PC-3 (cell line): ENCODE results near the gene LRRC47. TPM values are rescaled to one million over a fixed set of nuclear protein-coding genes. Genes with fewer than 3 reads are reported as not detected.

ENCODE experiments used
- ATAC-seq: fragments of 200-7000 bp; cut with Tn5 transposase; 2 replicates; pipeline ENCODE4 v1.9.1; 2020; ENCODE audit warnings: mild to moderate bottlenecking, moderate library complexity
- BruUV-seq: library from RNA; stranded (reverse); fragments of 400-500 nt; replicated peaks from 2 replicates; lab custom pipeline; 2021; lab: Mats Ljungman, UMichigan
- CTCF ChIA-PET: fragments of 300-600 bp; sonication (Branson Sonifier 250); formaldehyde crosslinking; loops from one replicate; lab custom pipeline; 2022; ENCODE audit warnings: antibody characterized with exemption; lab: Charles Lee
- POLR2A ChIA-PET: fragments of 300-600 bp; sonication (Branson Sonifier 250); formaldehyde crosslinking; loops from one replicate; lab custom pipeline; 2022; ENCODE audit warnings: antibody characterized with exemption; ENCODE audit not compliant: unreplicated experiment; lab: Charles Lee
- DNase-seq: peaks from one replicate; pipeline ENCODE4 v3.0.0-alpha.2; 2015
- H2AFZ ChIP-seq: fragments of 300-600 bp; sonication (generic); 2 replicates; pipeline ENCODE4 v1.6.0; 2016; ENCODE audit warnings: antibody characterized with exemption, low read length
- H3F3A ChIP-seq: fragments of 300-600 bp; sonication (generic); one replicate; pipeline ENCODE4 v1.6.0; 2017; ENCODE audit warnings: antibody characterized with exemption, low read length, control low read depth, mild to moderate bottlenecking; ENCODE audit not compliant: unreplicated experiment
- H3K27ac ChIP-seq: fragments of 300-600 bp; sonication (generic); 2 replicates; pipeline ENCODE4 v1.5.1; 2016; ENCODE audit warnings: mild to moderate bottlenecking, low read length
- H3K27me3 ChIP-seq: fragments of 300-600 bp; sonication (generic); 2 replicates; pipeline ENCODE4 v1.6.1; 2016; ENCODE audit warnings: low read length, mixed read lengths
- H3K36me3 ChIP-seq: fragments of 300-600 bp; sonication (generic); 2 replicates; pipeline ENCODE4 v1.6.1; 2016; ENCODE audit warnings: low read depth, mixed run types, low read length, mixed read lengths
- H3K4me1 ChIP-seq: fragments of 300-600 bp; sonication (generic); 2 replicates; pipeline ENCODE4 v1.5.1; 2016; ENCODE audit warnings: low read length; ENCODE audit not compliant: insufficient read depth
- H3K4me2 ChIP-seq: fragments of 300-600 bp; sonication (generic); 2 replicates; pipeline ENCODE4 v1.6.0; 2016; ENCODE audit warnings: low read length
- H3K4me3 ChIP-seq: fragments of 300-600 bp; sonication (generic); 2 replicates; pipeline ENCODE4 v1.5.1; 2016; ENCODE audit warnings: mild to moderate bottlenecking, low read length, mixed read lengths
- H3K79me2 ChIP-seq: fragments of 300-600 bp; sonication (generic); 2 replicates; pipeline ENCODE4 v1.6.1; 2017; ENCODE audit warnings: low read length, mixed read lengths
- H3K9ac ChIP-seq: fragments of 300-600 bp; sonication (generic); 2 replicates; pipeline ENCODE4 v1.6.0; 2016; ENCODE audit warnings: mild to moderate bottlenecking, low read length
- H3K9me2 ChIP-seq: fragments of 300-600 bp; sonication (generic); replicated peaks from 2 replicates; pipeline ENCODE4 v1.6.1; 2016; ENCODE audit warnings: mixed run types, low read length, mixed read lengths
- H3K9me3 ChIP-seq: fragments of 300-600 bp; sonication (generic); 2 replicates; pipeline ENCODE4 v1.6.1; 2016; ENCODE audit warnings: low read length, mixed read lengths
- H4K20me1 ChIP-seq: fragments of 300-600 bp; sonication (generic); 2 replicates; pipeline ENCODE4 v1.6.1; 2016; ENCODE audit warnings: low read length, mixed read lengths
- EZH2 ChIP-seq: fragments of 300-600 bp; sonication (generic); IDR thresholded peaks from one replicate; pipeline ENCODE4 v1.6.1; 2017; ENCODE audit warnings: antibody characterized with exemption, mild to moderate bottlenecking, low read length; ENCODE audit not compliant: unreplicated experiment
- EZH2phosphoT487 ChIP-seq: fragments of 300-600 bp; sonication (generic); IDR thresholded peaks from 2 replicates; pipeline ENCODE4 v1.6.1; 2018; ENCODE audit warnings: mild to moderate bottlenecking, antibody characterized with exemption, low read length, borderline replicate concordance
- intact Hi-C: fragments of 100-400 bp; cut with micrococcal nuclease; formaldehyde crosslinking; loops from 2 replicates; pipeline ENCODE4 v1.9.0; 2023
- total RNA-seq: library from RNA; depleted of rRNA; stranded (reverse); fragments of >200 nt; gene quantifications from 2 replicates; pipeline ENCODE4 v1.2.3, GENCODE V29; 2014
- TF ChIP-seq, protein P1 (sequence below): fragments of 300-600 bp; sonication (generic); conservative IDR thresholded peaks from 2 replicates; pipeline ENCODE4 v1.5.1; 2017; ENCODE audit warnings: antibody characterized with exemption, low read depth, mild to moderate bottlenecking, low read length

LRRC47 gene
- total RNA-seq, 1 experiment from 2014 or later, result 77.4 TPM

DNA sequence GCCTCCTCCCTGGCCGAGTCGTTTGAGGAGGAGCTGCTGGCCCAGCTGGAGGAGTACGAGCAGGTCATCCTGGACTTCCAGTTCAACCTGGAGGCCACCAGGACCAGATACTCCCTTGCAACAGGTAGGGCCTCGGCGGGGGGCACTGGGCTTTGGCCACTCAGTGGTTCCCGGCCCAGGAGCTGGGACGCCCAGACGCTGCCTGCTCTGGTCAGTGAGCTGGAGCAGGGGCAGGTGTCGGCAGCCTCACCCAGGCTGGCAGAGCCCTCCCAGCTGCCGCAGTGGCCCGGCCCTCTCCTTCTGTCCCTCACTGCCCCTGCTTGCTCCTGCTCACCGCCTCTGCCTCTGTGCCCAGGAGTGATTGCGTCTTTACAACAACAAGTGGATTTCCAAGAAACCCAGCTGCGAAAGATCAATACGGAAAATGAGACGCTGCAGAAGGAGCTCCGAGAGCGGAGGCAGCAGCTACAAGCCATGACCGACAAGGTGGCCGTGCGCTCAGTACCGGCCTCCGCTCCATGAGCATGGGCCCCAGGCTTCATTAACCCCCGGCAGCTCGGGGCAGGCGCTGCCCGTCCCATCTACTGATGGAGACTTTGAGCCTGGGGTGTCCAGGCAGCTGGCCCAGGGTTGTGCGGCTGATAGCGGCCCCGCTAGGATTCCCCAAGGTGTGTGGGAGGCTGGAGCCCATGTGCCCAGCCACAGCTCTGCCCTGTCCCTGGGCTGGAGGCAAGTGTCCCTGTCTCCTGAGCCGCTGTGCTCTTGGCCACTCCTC is 32.8 kb downstream of the LRRC47 start:
- TF ChIP-seq, protein P1, sequence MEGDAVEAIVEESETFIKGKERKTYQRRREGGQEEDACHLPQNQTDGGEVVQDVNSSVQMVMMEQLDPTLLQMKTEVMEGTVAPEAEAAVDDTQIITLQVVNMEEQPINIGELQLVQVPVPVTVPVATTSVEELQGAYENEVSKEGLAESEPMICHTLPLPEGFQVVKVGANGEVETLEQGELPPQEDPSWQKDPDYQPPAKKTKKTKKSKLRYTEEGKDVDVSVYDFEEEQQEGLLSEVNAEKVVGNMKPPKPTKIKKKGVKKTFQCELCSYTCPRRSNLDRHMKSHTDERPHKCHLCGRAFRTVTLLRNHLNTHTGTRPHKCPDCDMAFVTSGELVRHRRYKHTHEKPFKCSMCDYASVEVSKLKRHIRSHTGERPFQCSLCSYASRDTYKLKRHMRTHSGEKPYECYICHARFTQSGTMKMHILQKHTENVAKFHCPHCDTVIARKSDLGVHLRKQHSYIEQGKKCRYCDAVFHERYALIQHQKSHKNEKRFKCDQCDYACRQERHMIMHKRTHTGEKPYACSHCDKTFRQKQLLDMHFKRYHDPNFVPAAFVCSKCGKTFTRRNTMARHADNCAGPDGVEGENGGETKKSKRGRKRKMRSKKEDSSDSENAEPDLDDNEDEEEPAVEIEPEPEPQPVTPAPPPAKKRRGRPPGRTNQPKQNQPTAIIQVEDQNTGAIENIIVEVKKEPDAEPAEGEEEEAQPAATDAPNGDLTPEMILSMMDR, result no peak
- TF ChIP-seq EZH2phosphoT487, result no peak
- no peak for TF ChIP-seq EZH2
- DNase-seq, result no peak
- H2AFZ ChIP-seq, result no peak overlapping the region
- no peaks in the 10 kb centered on the region for H3F3A ChIP-seq
- BruUV-seq, result no TSS peak
- no peaks in the 10 kb centered on the region for H4K20me1 ChIP-seq
- no peak for ATAC-seq
- H3K27me3 ChIP-seq, result peaks cover 82% of the 10 kb centered on the region
- no peaks in the 10 kb centered on the region for H3K9me3 ChIP-seq
- H3K79me2 ChIP-seq, result no peaks in the 10 kb centered on the region
- intact Hi-C loops, result no loop called here
- no peak overlapping the region for H3K27ac ChIP-seq
- CTCF ChIA-PET, result no interaction called here
- no peaks in the 10 kb centered on the region for H3K9me2 ChIP-seq
- no peak overlapping the region for H3K4me3 ChIP-seq
- no peak overlapping the region for H3K9ac ChIP-seq
- POLR2A ChIA-PET, result no interaction called here
- no peaks in the 10 kb centered on the region for H3K36me3 ChIP-seq
- H3K4me1 ChIP-seq, result no peaks in the 10 kb centered on the region
- H3K4me2 ChIP-seq, result no peak overlapping the region

DNA sequence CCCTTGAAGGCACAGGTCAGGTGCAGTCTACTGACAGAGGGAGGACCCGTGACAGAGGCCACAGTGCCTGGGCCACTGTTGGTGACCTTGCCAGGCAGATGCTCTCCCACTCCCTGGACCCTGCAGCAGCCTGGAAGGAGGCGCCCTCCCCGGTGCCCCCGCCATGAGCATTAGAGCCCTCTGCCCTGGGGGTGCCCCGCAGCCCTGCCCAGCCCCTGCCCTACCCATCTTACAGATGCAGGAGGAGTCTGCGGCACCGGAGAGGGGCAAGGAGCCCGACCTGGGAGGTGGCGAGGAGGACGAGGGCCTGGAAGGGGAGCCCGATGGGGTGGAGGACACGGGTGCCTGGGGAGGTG is 33.4 kb downstream of the LRRC47 start:
- Histone ChIP-seq H3K9me2 (no peaks in the 10 kb centered on the region), H2AFZ (no peak overlapping the region), H3K36me3 (no peaks in the 10 kb centered on the region), H3K9me3 (no peaks in the 10 kb centered on the region), H4K20me1 (no peaks in the 10 kb centered on the region), H3K9ac (no peak overlapping the region), H3K4me2 (no peak overlapping the region), H3K27me3 (peaks cover 82% of the 10 kb centered on the region), H3F3A (no peaks in the 10 kb centered on the region), H3K79me2 (no peaks in the 10 kb centered on the region), H3K4me1 (no peaks in the 10 kb centered on the region), H3K4me3 (no peak overlapping the region), H3K27ac (no peak overlapping the region)
- ATAC-seq, result no peak; the same call in 1 of the 2 replicates
- ChIA-PET CTCF (no interaction called here), POLR2A (no interaction called here)
- no TSS peak for BruUV-seq
- intact Hi-C loops, result no loop called here
- TF ChIP-seq EZH2 (no peak), EZH2phosphoT487 (no peak)
- TF ChIP-seq, protein P1, result no peak
- no peak for DNase-seq

DNA sequence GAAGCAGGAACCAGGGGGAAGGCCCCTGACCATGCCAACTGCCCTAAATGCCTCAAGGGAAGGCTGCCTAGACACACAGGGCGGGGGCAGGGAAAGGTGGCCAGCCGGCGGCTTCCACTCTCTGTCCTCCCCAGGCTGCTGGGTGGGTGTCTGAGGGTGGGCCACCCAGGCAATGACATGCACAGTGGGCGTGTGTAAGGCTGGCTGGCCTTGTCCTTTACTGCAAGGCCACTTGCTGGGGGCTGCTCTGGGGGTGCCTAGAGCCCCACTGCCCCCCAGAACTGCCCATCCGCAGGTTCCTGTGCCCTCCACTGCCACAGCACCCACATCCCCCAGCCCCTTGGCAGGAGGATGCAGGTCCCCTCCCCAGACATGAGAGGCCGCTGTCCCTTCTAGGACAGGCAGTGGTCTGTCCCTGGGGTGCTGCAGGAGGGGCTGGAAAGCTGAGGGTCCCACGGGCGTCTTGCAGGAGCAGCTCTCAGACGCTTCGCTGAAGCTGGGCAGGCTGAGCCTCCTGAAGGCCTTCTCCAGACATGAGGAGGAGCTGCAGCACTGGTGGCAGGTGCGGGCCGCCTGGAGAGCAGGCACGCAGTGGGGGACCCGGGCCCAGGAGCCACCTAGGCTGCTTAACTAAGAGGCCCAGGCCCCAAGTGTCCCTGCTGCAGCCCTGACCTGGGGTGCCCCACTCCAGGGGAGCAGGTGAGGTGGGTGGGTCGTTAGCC is 34.0 kb downstream of the LRRC47 start:
- no TSS peak for BruUV-seq
- Histone ChIP-seq H3K4me3 (no peak overlapping the region), H3K9ac (no peak overlapping the region), H2AFZ (no peak overlapping the region), H3K9me2 (no peaks in the 10 kb centered on the region), H3K36me3 (no peaks in the 10 kb centered on the region), H3K27me3 (peaks cover 81% of the 10 kb centered on the region), H3K9me3 (no peaks in the 10 kb centered on the region), H3K79me2 (no peaks in the 10 kb centered on the region), H4K20me1 (no peaks in the 10 kb centered on the region), H3K27ac (no peak overlapping the region), H3K4me1 (no peaks in the 10 kb centered on the region), H3K4me2 (no peak overlapping the region), H3F3A (no peaks in the 10 kb centered on the region)
- POLR2A ChIA-PET, result no interaction called here
- TF ChIP-seq EZH2 (no peak), EZH2phosphoT487 (no peak)
- TF ChIP-seq, protein P1, result no peak
- intact Hi-C loops, result no loop called here
- CTCF ChIA-PET, result no interaction called here
- ATAC-seq (no peak), DNase-seq (no peak)
